NCI-H524 treated with DMSO at 0.1 percent for 48 hours (cell line): Measurements from ENCODE around the gene CAMK2A.
"Not testable (repeated sequence)": the region's sequence is repeated elsewhere in the genome, so short reads cannot be mapped to it uniquely, and the experiment has no call there.

ENCODE experiments used
- DNase-seq: peaks from one replicate; lab custom pipeline; 2025; lab: John Stamatoyannopoulos, UW

CAMK2A gene

GRCh38 chr5:150236313-150236712, 53.3 kb downstream of the CAMK2A start:
- DNase-seq: no peak

DNA sequence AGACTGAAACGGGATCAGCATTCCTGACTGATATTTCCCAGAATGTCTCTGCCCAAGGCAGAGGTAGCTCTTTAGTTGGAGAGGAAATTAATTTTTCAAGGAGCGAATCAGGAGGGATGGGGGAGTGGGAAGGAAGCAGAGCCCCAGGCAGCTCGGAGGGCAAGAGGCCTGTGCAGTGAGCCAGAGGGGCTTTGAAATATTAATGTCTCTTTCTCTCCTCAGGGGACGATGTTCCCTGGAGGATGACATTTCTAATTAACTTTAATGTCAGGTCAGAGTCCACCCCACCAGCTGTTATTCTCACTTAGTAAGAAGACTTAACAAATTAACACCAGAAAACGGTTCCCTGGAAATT, 54.1 kb downstream of the CAMK2A start:
- DNase-seq: peak; percentile 6

- no peak for DNase-seq
Measured at GRCh38 chr5:150234576-150235499, 54.7 kb downstream of the CAMK2A start.

DNA sequence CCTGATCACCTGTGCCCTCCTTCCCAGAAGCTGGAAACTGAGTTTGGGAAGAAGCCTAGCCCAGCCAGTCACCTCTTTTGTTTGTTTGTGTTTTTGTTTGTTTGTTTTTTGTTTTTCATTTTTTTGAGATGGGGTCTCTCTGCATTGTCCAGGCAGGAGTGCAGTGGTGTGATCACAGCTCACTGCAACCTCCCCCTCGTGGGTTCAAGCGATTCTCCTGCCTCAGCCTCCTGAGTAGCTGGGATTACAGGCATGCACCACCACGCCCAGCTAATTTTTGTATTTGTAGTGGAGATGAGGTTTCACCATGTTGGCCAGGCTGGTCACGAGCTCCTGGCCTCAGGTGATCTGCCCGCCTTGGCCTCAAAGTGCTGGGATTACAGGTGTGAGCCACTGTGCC, 55.9 kb downstream of the CAMK2A start:
- not testable (repeated sequence) for DNase-seq

DNA sequence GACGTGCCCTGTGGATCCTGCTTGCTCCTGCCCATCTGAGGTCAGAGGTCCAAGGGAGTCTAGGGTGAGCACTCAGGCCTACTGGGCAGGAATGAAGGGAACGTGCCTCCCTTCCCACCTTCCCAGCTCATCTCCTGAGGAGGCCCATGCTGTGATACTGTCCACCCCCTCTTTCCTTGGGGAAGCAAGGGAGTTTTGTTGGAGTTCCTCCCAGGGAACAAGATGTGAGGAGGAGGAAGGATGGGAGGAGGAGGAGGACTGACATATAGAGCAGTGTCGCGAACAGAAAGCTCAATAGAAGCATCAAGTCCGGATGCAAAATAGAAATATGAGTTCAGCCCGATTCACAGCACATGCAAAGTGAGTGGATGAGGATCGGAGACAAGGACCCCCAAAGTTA, 58.7 kb downstream of the CAMK2A start:
- no peak for DNase-seq

- DNase-seq: no peak
Measured at GRCh38 chr5:150229571-150229970, 60.0 kb downstream of the CAMK2A start.

GRCh38 chr5:150227606-150228273, 61.8 kb downstream of the CAMK2A start:
- no peak for DNase-seq

- DNase-seq: no peak
Measured at GRCh38 chr5:150227036-150227435, 62.5 kb downstream of the CAMK2A start.

DNA sequence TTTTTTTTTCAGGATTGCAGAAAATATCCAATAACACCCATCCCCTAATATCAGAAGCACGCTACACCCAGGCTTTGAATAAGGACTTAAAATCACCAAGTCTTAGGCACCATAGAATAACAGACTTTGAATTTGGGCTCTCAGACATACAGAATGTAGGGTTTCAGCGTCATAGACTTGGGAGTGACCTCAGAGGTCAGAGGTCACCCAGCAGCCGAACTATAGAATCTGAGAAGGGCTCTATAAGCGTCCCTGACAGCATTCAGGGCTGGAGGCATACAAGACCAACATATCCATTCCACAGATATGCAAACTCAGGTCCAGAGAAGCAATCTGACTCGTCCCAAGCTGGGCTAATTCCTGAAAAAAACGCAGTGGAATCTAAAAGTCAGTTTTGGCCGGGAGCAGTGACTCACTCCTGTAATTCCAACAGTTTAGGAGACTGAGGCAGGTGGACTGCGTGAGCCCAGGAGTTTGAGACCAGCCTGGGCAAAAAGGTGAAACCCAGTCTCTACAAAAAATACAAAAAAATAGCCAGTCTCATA, 65.0 kb downstream of the CAMK2A start:
- DNase-seq: no peak

GRCh38 chr5:150223474-150223873, 66.1 kb downstream of the CAMK2A start:
- DNase-seq: no peak

GRCh38 chr5:150222906-150223305, 66.7 kb downstream of the CAMK2A start:
- no peak for DNase-seq

DNA sequence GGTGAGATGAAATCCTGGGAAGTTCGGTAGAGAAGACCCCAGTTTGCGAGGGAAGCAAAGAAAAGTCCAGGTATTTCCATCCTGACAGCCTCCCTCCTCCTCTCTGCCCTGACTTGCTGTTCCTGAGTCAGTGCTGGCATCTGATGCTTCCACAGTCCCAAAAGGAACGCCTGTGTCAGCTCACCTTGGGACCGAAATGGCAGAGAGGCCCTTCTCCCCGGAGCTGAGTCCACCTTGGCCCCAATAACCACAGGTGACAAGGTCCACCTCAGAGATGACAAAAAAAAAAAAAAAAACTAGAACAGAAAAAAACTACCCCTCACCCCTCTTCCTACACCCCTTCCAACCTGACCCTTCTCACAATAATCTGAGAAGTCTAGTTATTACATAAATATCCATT, 68.1 kb downstream of the CAMK2A start:
- DNase-seq: no peak

DNA sequence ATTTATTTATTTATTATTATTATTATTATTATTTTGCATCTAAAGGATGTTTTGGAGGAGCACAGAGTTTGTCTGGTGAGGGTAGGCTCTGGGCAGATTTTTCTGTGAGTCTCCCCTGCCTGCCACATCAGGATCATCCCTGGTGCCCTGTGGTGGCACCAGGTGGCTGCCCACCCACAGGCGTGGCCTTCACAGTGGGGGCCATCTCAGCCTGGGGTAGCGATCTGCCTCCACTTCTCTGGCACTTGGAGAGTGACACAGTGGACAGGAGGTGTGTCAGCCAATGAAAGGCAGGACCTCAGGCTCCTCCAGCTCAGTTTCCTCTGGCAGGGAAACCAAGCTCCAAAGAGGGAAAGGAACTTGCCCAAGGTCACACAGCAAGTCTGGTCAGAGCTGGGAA, 69.7 kb downstream of the CAMK2A start:
- DNase-seq: no peak

DNA sequence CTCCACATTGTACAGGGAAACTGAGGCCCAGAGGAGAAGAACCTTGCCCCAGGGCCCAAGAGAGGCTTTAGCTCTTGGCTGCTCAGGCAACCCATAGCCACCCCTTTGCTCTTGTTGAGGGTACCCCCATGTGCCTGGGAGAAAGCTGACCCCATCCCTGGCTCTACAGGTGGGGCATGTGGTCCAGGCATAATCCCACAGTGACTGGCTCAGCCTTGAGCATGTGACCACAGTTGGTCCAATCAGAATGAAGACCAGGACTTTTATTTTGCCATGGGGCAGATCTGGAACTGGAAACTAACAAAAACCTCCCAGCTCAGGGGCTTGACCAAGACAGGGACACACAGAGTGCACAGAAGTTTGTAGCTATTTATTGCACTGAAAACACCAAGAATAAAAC, 70.4 kb downstream of the CAMK2A start:
- no peak for DNase-seq

- no peak for DNase-seq
Measured at GRCh38 chr5:150218693-150219035, 70.9 kb downstream of the CAMK2A start.

GRCh38 chr5:150217873-150218692, 71.5 kb downstream of the CAMK2A start:
- peak; percentile 4 for DNase-seq

GRCh38 chr5:150217038-150217437, 72.5 kb downstream of the CAMK2A start:
- no peak for DNase-seq

- DNase-seq: no peak
Measured at GRCh38 chr5:150215979-150216944, 73.3 kb downstream of the CAMK2A start.

- DNase-seq: no peak
Measured at GRCh38 chr5:150214289-150214688, 75.3 kb downstream of the CAMK2A start.

- DNase-seq: no peak
Measured at GRCh38 chr5:150213530-150213929, 76.0 kb downstream of the CAMK2A start.
